ENCODE data around the gene GRK5. TPM values are rescaled to one million over a fixed set of nuclear protein-coding genes. Genes with fewer than 3 reads are reported as not detected.

Gene GRK5
- total RNA-seq, 6 experiments from 2014 or later = 9.7 to 16.8 (median 15.9) TPM

- Mint-ChIP-seq H3K27ac (peak overlapping the region; percentile 100), H3K36me3 (ENCODE audit: low read depth) (no peaks in the 10 kb centered on the region; the same call in 1 of the 2 replicates), H3K4me3 (peak overlapping the region; percentile 88), H3K27me3 (ENCODE audit: insufficient read depth) (peaks cover 13% of the 10 kb centered on the region), H3K9me3 (no peaks in the 10 kb centered on the region), H3K4me1 (ENCODE audit: low read depth) (peaks cover 44% of the 10 kb centered on the region)
- DNase-seq = peak; percentile 77
- TF ChIP-seq, protein P1, sequence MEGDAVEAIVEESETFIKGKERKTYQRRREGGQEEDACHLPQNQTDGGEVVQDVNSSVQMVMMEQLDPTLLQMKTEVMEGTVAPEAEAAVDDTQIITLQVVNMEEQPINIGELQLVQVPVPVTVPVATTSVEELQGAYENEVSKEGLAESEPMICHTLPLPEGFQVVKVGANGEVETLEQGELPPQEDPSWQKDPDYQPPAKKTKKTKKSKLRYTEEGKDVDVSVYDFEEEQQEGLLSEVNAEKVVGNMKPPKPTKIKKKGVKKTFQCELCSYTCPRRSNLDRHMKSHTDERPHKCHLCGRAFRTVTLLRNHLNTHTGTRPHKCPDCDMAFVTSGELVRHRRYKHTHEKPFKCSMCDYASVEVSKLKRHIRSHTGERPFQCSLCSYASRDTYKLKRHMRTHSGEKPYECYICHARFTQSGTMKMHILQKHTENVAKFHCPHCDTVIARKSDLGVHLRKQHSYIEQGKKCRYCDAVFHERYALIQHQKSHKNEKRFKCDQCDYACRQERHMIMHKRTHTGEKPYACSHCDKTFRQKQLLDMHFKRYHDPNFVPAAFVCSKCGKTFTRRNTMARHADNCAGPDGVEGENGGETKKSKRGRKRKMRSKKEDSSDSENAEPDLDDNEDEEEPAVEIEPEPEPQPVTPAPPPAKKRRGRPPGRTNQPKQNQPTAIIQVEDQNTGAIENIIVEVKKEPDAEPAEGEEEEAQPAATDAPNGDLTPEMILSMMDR (IDR thresholded peaks at IDR 0.05) = no peak
Observed at GRCh38 chr10:119370972-119371703, 163.8 kb downstream of the GRK5 start.

DNA sequence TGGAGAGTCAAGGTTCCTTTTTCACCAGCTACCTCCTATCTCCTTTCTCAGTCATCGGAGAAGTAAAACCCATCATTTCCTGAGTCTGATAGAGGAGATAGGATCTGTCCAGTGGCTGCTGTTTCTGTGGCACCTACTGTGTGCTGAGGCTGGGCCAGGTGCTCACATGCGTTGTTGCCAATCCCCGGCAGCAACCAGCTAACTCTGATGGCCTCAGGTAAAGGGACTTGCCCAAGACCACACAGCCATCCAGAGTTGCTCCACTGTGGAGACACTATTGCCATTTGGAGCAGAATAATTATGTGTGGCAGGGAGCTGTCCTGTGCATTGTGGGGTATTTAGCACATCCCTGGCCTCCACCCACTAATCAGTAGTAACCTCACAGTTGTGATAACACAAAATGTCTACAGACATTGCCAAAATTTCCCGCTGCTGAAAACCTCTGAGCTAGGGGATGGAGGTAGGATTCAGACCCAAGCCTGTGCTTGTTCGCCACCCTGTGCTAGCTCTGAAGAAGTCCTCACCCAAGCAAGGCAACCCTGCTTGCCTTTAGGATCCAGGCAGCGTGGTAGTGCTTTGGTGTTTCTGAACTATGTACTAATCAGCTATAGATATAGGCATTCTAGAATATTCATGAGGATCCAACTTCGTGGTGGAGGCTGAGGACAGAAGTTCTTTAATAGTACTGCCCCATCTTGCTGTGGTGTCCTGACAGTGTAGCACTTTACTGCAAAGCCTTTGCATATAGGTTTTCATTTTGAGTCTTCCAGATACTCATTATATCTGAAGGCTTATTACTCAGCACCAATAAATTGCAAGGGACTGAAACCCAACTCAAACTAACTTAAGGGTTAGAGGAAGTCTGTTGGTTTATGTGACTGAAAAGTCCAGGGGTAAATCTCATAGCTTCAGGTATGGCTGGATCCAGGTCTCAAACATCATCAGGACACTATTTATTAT is 164.6 kb downstream of the GRK5 start:
- Mint-ChIP-seq H3K4me1 (ENCODE audit: low read depth) (peaks cover 43% of the 10 kb centered on the region), H3K36me3 (ENCODE audit: low read depth) (no peaks in the 10 kb centered on the region; the same call in 1 of the 2 replicates), H3K4me3 (peak overlapping the region; percentile 88), H3K27me3 (ENCODE audit: insufficient read depth) (peaks cover 12% of the 10 kb centered on the region), H3K27ac (peak overlapping the region; percentile 100), H3K9me3 (no peaks in the 10 kb centered on the region)
- TF ChIP-seq, protein P1 (IDR thresholded peaks at IDR 0.05) = no peak; the same call in 1 of the 2 replicates
- peak; percentile 14 for DNase-seq

DNA sequence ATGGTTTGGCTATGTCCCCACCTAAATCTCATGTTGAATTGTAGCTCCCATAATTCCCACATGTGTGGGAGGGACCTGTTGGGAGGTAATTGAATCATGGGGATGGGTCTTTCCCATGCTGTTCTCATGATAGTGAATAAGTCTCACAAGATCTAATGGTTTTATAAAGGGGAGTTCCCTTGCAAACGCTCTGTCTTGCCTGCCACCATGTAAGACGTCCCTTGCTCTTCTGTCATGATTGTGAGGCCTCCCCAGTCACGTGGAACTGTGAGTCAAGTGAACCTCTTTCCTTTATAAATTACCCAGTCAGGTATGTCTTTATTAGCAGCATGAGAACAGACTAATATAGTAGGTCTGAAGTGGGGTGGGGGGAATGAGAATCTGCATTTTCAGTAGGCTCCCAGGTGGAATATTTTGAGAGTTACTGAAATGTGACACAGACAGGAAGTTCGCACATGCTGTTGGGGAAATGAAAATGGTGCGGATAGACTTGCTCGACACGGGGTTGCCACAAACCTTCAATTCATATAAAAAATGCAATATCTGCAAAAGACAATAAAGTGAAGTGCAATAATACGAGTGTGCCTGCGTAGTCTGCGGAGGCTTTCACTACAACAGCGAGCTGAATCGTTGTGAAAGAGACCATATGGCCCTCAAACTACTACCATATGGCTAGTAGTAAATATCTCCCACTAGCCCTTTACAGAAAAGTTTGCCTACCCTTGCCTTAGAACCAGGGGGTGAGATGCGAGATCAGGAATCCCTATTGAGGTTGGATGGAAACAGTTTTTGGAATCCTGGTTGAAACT is 166.1 kb downstream of the GRK5 start:
- peaks cover 8% of the 10 kb centered on the region for H3K27me3 Mint-ChIP-seq (ENCODE audit: insufficient read depth)
- H3K4me3 Mint-ChIP-seq = no peak overlapping the region
- H3K27ac Mint-ChIP-seq = no peak overlapping the region
- no peaks in the 10 kb centered on the region; the same call in 1 of the 2 replicates for H3K36me3 Mint-ChIP-seq (ENCODE audit: low read depth)
- H3K4me1 Mint-ChIP-seq (ENCODE audit: low read depth) = peaks cover 43% of the 10 kb centered on the region
- no peak for DNase-seq
- TF ChIP-seq, protein P1 (IDR thresholded peaks at IDR 0.05) = no peak
- no peaks in the 10 kb centered on the region for H3K9me3 Mint-ChIP-seq

DNA sequence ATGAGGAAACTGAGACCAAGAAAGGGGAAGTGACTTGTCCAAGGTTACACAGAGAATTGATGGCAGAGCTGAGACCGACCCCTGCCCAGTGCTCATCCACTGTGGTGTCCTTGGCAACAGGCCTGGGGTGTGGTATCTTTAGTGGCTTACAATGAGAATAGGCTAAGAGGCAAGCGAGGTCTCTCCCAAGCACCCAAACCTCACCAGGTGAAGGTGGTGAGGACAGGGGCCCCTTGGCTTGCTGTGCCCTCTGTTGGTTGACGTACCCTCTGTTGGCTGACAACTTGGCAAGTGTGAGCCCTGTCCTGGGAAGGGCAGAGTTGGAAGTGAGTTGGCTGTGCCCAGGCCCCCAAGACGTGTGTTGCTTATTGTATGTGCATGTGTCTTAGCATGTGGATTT is 166.9 kb downstream of the GRK5 start:
- no peak for DNase-seq
- Mint-ChIP-seq H3K27me3 (ENCODE audit: insufficient read depth) (peaks cover 8% of the 10 kb centered on the region), H3K36me3 (ENCODE audit: low read depth) (no peaks in the 10 kb centered on the region; the same call in 1 of the 2 replicates), H3K4me3 (no peak overlapping the region), H3K27ac (no peak overlapping the region), H3K9me3 (no peaks in the 10 kb centered on the region), H3K4me1 (ENCODE audit: low read depth) (peaks cover 43% of the 10 kb centered on the region)
- TF ChIP-seq, protein P1 (IDR thresholded peaks at IDR 0.05) = no peak
